HG02885 (cell line): Measurements from ENCODE around the gene LSM2.
"Not testable (repeated sequence)": the region's sequence is repeated elsewhere in the genome, so short reads cannot be mapped to it uniquely, and the experiment has no call there.

ENCODE experiments used
- ATAC-seq: cut with Tn5 transposase; IDR thresholded peaks from one replicate; pipeline ENCODE4 v1.9.1; 2021; ENCODE audit warnings: mild to moderate bottlenecking; ENCODE audit not compliant: unreplicated experiment, poor library complexity

LSM2 gene

GRCh38 chr6:31801031-31801927 lies 5.5 kb downstream of the LSM2 start:
- not testable (repeated sequence) for ATAC-seq

- ATAC-seq: no peak
Measured at GRCh38 chr6:31799781-31800180, 7.0 kb downstream of the LSM2 start.

GRCh38 chr6:31797588-31797987 lies 9.2 kb downstream of the LSM2 start:
- no peak for ATAC-seq

GRCh38 chr6:31796993-31797385 lies 9.8 kb downstream of the LSM2 start:
- no peak for ATAC-seq

GRCh38 chr6:31795616-31796298 lies 11.0 kb downstream of the LSM2 start, which contains the start of gene VARS1:
Gene VARS1 (minus strand): TSS chr6:31795752. CDS start chr6:31795217, 535 bp downstream.
- ATAC-seq: peak; percentile 78

GRCh38 chr6:31794866-31795615 lies 11.7 kb downstream of the LSM2 start:
- peak; percentile 11 for ATAC-seq

GRCh38 chr6:31794294-31794865 lies 12.4 kb downstream of the LSM2 start:
- ATAC-seq: no peak

GRCh38 chr6:31793927-31794245 lies 12.9 kb downstream of the LSM2 start:
- ATAC-seq: not testable (repeated sequence)

GRCh38 chr6:31792761-31793171 lies 14.0 kb downstream of the LSM2 start:
- ATAC-seq: no peak

GRCh38 chr6:31792090-31792374 lies 14.7 kb downstream of the LSM2 start:
- no peak for ATAC-seq

- ATAC-seq: no peak
Measured at GRCh38 chr6:31791324-31792089, 15.3 kb downstream of the LSM2 start.

- no peak for ATAC-seq
Measured at GRCh38 chr6:31785475-31785874, 21.3 kb downstream of the LSM2 start.

- ATAC-seq: no peak
Measured at GRCh38 chr6:31784098-31784925, 22.5 kb downstream of the LSM2 start.

- no peak for ATAC-seq
Measured at GRCh38 chr6:31782126-31782855, 24.5 kb downstream of the LSM2 start.

GRCh38 chr6:31781244-31782125 lies 25.3 kb downstream of the LSM2 start:
- ATAC-seq: no peak

- ATAC-seq: no peak
Measured at GRCh38 chr6:31780507-31781243, 26.1 kb downstream of the LSM2 start.

GRCh38 chr6:31779908-31780307 lies 26.9 kb downstream of the LSM2 start:
- no peak for ATAC-seq
